SK-N-SH (cell line): Measurements from ENCODE around the gene SHROOM2. TPM values are rescaled to one million over a fixed set of nuclear protein-coding genes. Genes with fewer than 3 reads are reported as not detected.

ENCODE experiments used
- CTCF ChIA-PET: fragments of 300-600, 350-600 bp; formaldehyde crosslinking; extraction: SDS; loops from one replicate; lab custom pipeline; 2021; lab: Yijun Ruan, JAX
- POLR2A ChIA-PET: fragments of 350-600 bp; sonication (Branson Sonifier 250); formaldehyde crosslinking; extraction: SDS; loops from one replicate; lab custom pipeline; 2020; ENCODE audit warnings: antibody characterized with exemption, inconsistent platforms; lab: Yijun Ruan, JAX
- DNase-seq: peaks from one replicate; pipeline ENCODE4 v3.0.0; 2012
- H2AFZ ChIP-seq: fragments of 200-600 bp; sonication (generic); 2 replicates; pipeline ENCODE4 v1.8.1; 2016; ENCODE audit warnings: antibody characterized with exemption, mild to moderate bottlenecking, low read depth
- H3F3A ChIP-seq: fragments of 200-600 bp; sonication (generic); replicated peaks from 2 replicates; pipeline ENCODE3; 2016; ENCODE audit warnings: antibody characterized with exemption, mild to moderate bottlenecking; ENCODE audit not compliant: insufficient read depth
- H3K27ac ChIP-seq, 2 experiments: fragments of 200-500 bp in 1 of 2; fragments of 200-600 bp in 1 of 2; sonication (Bioruptor generic) in 1 of 2; sonication (generic), shearing (Covaris generic) in 1 of 2; 2 replicates each; pipeline versions ENCODE4 v1.5.1 to v1.6.1; 2014 to 2016; ENCODE audit warnings: low read depth in 2 of 2, inconsistent platforms in 1 of 2, low read length in 1 of 2, mild to moderate bottlenecking in 1 of 2, mixed read lengths in 1 of 2
- H3K27me3 ChIP-seq: fragments of 200-600 bp; sonication (generic), shearing (Covaris generic); 2 replicates; pipeline ENCODE4 v1.6.1; 2016; ENCODE audit warnings: mixed run types; ENCODE audit not compliant: insufficient read depth
- H3K36me3 ChIP-seq, 2 experiments: fragments of 200-500 bp in 1 of 2; fragments of 200-600 bp in 1 of 2; sonication (Bioruptor generic) in 1 of 2; sonication (generic) in 1 of 2; replicated peaks in 1 of 2; 2 replicates each; pipeline versions ENCODE3 to v1.5.1; 2014 to 2016; ENCODE audit warnings: low read length in 1 of 2, mild to moderate bottlenecking in 1 of 2; ENCODE audit not compliant: insufficient read depth in 2 of 2, control insufficient read depth in 1 of 2
- H3K4me1 ChIP-seq, 2 experiments: fragments of 200-500 bp in 1 of 2; fragments of 200-600 bp in 1 of 2; sonication (Bioruptor generic) in 1 of 2; sonication (generic), shearing (Covaris generic) in 1 of 2; 2 replicates each; pipeline versions ENCODE4 v1.5.1 to v1.6.1; 2014 to 2016; ENCODE audit warnings: low read depth in 1 of 2, low read length in 1 of 2, mixed run types in 1 of 2; ENCODE audit not compliant: insufficient read depth in 2 of 2, control insufficient read depth in 1 of 2
- H3K4me2 ChIP-seq: fragments of 200-600 bp; sonication (generic), shearing (Covaris generic); 2 replicates; pipeline ENCODE4 v1.6.1; 2017; ENCODE audit warnings: mixed run types
- H3K4me3 ChIP-seq, 2 experiments: fragments of 200-500 bp in 1 of 2; fragments of 200-600 bp in 1 of 2; sonication (Bioruptor generic) in 1 of 2; sonication (generic), shearing (Covaris generic) in 1 of 2; 2 replicates each; pipeline versions ENCODE4 v1.5.1 to v1.8.1; 2014 to 2016; ENCODE audit warnings: low read depth in 2 of 2, inconsistent platforms in 1 of 2, low read length in 1 of 2, mild to moderate bottlenecking in 1 of 2, mixed read lengths in 1 of 2, moderate library complexity in 1 of 2
- H3K79me2 ChIP-seq: fragments of 200-600 bp; sonication (generic); 2 replicates; pipeline ENCODE4 v1.8.1; 2017; ENCODE audit warnings: mild to moderate bottlenecking; ENCODE audit not compliant: insufficient read depth
- H3K9ac ChIP-seq: fragments of 200-600 bp; sonication (generic); 2 replicates; pipeline ENCODE4 v1.6.1; 2017; ENCODE audit warnings: mixed run types
- H3K9me2 ChIP-seq: fragments of 200-600 bp; sonication (generic); 2 replicates; pipeline ENCODE4 v1.6.1; 2017; ENCODE audit warnings: mixed run types
- H3K9me3 ChIP-seq: fragments of 200-600 bp; sonication (generic); 2 replicates; pipeline ENCODE4 v1.6.1; 2017; ENCODE audit warnings: mixed run types, mild to moderate bottlenecking, moderate library complexity
- H4K20me1 ChIP-seq: fragments of 200-600 bp; sonication (generic); 2 replicates; pipeline ENCODE4 v1.6.1; 2017; ENCODE audit warnings: mild to moderate bottlenecking, mixed run types; ENCODE audit not compliant: insufficient read depth
- CHD2 ChIP-seq: fragments of 150-350 bp; IDR thresholded peaks from 2 replicates; pipeline ENCODE4 v1.6.1; 2018; ENCODE audit warnings: low read length; ENCODE audit not compliant: partially characterized antibody
- FOXM1 ChIP-seq: IDR thresholded peaks from 2 replicates; pipeline ENCODE4 v1.4.0; 2012; ENCODE audit warnings: low read depth, mild to moderate bottlenecking
- GABPA ChIP-seq: IDR thresholded peaks from 2 replicates; pipeline ENCODE4 v1.4.0; 2012; ENCODE audit warnings: low read depth, mild to moderate bottlenecking
- GATA2 ChIP-seq: sonication (generic); formaldehyde crosslinking; IDR thresholded peaks from 2 replicates; pipeline ENCODE4 v1.5.0; 2020; ENCODE audit warnings: mild to moderate bottlenecking, missing genetic modification reagents
- JUND ChIP-seq: IDR thresholded peaks from 2 replicates; pipeline ENCODE4 v1.4.0; 2012
- MEF2A ChIP-seq: IDR thresholded peaks from 2 replicates; pipeline ENCODE4 v1.4.0; 2012; ENCODE audit warnings: low read depth, borderline replicate concordance
- NFIC ChIP-seq: IDR thresholded peaks from 2 replicates; pipeline ENCODE4 v1.4.0; 2012; ENCODE audit warnings: borderline replicate concordance
- NRF1 ChIP-seq: IDR thresholded peaks from 2 replicates; pipeline ENCODE4 v1.6.1; 2012; ENCODE audit warnings: low read depth, mild to moderate bottlenecking, low read length
- PBX3 ChIP-seq: IDR thresholded peaks from 2 replicates; pipeline ENCODE4; 2012
- POLR2AphosphoS5 ChIP-seq: IDR thresholded peaks from 2 replicates; pipeline ENCODE4 v1.6.1; 2012; ENCODE audit warnings: low read depth, low read length
- RCOR1 ChIP-seq: fragments of 150-350 bp; IDR thresholded peaks from 2 replicates; pipeline ENCODE4 v1.6.1; 2017; ENCODE audit warnings: antibody characterized with exemption, low read length
- REST ChIP-seq: IDR thresholded peaks from 2 replicates; pipeline ENCODE4 v1.6.1; 2012; ENCODE audit warnings: mild to moderate bottlenecking, low read depth, low read length, moderate library complexity
- RFX5 ChIP-seq: IDR thresholded peaks from 2 replicates; pipeline ENCODE4 v1.6.1; 2012; ENCODE audit warnings: mild to moderate bottlenecking, improper control_type of control experiment, low read length
- RXRA ChIP-seq: IDR thresholded peaks from 2 replicates; pipeline ENCODE4 v1.4.0; 2012; ENCODE audit warnings: low read depth, mild to moderate bottlenecking, borderline replicate concordance
- SIN3A ChIP-seq: IDR thresholded peaks from 2 replicates; pipeline ENCODE4 v1.6.1; 2012; ENCODE audit warnings: low read depth, mild to moderate bottlenecking, low read length, moderate library complexity, borderline replicate concordance
- SMC3 ChIP-seq: IDR thresholded peaks from 2 replicates; pipeline ENCODE4 v1.6.1; 2012; ENCODE audit warnings: low read depth, low read length, improper control_type of control experiment
- TEAD4 ChIP-seq: IDR thresholded peaks from 2 replicates; pipeline ENCODE4 v1.4.0; 2012; ENCODE audit warnings: mild to moderate bottlenecking, borderline replicate concordance; ENCODE audit not compliant: insufficient read depth
- ZBTB33 ChIP-seq: IDR thresholded peaks from 2 replicates; pipeline ENCODE4 v1.4.0; 2012; ENCODE audit warnings: low read depth, borderline replicate concordance
- WGBS: methylation state at CpG from one replicate; pipeline ENCODE4 v1.1.6; 2017; ENCODE audit warnings: low lambda C conversion rate; 5-methylcytosine and 5-hydroxymethylcytosine counted together
- polyA plus RNA-seq, 3 experiments: library from polyadenylated mRNA; depleted of rRNA; stranded (reverse); fragments of >200 nt; gene quantifications; 2 replicates each; pipeline ENCODE4 v1.2.3, GENCODE V29; 2012
- TF ChIP-seq, protein P1 (sequence below): fragments of 150-350 bp; IDR thresholded peaks from 2 replicates; pipeline ENCODE4 v1.6.1; 2017; ENCODE audit warnings: antibody characterized with exemption, low read length, low read depth, borderline replicate concordance
- TF ChIP-seq, protein P2 (sequence below): fragments of 200-600 bp; sonication (generic); IDR thresholded peaks from 2 replicates; pipeline ENCODE4 v1.6.1; 2017; ENCODE audit warnings: antibody characterized with exemption, mild to moderate bottlenecking, moderate library complexity

SHROOM2 gene
- polyA plus RNA-seq, 1 of the 3 experiments (the other 2 are of a cell fraction), result not detected

DNA sequence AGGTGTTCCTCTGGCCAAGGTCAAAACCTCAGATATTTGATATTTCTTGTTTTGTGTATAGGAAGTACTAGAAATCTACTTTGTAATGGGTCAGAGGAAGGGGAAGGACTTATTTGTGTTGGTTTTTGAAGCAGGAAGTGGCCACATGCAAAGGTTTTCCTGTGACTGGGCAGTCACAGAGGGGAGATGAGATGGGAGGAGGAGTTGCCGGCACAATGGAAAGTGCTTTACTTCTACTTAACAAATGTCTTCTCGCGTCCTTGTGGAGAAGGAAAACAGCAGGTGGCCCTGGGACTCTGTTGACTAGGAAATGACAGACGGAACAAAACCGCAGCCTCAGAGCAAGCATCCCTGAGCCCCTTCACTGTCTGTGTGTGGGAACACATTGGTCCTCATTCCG, 46.6 kb downstream of the SHROOM2 start (continued):
- TF ChIP-seq, protein P1, sequence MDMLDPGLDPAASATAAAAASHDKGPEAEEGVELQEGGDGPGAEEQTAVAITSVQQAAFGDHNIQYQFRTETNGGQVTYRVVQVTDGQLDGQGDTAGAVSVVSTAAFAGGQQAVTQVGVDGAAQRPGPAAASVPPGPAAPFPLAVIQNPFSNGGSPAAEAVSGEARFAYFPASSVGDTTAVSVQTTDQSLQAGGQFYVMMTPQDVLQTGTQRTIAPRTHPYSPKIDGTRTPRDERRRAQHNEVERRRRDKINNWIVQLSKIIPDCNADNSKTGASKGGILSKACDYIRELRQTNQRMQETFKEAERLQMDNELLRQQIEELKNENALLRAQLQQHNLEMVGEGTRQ, result no peak
- no peak for TF ChIP-seq JUND
- TF ChIP-seq RFX5, result no peak
- no peak for TF ChIP-seq NRF1
- no peak for TF ChIP-seq MEF2A
- no peak for TF ChIP-seq RCOR1
- no peak for TF ChIP-seq CHD2
- TF ChIP-seq FOXM1, result no peak
- no peak for TF ChIP-seq TEAD4

DNA sequence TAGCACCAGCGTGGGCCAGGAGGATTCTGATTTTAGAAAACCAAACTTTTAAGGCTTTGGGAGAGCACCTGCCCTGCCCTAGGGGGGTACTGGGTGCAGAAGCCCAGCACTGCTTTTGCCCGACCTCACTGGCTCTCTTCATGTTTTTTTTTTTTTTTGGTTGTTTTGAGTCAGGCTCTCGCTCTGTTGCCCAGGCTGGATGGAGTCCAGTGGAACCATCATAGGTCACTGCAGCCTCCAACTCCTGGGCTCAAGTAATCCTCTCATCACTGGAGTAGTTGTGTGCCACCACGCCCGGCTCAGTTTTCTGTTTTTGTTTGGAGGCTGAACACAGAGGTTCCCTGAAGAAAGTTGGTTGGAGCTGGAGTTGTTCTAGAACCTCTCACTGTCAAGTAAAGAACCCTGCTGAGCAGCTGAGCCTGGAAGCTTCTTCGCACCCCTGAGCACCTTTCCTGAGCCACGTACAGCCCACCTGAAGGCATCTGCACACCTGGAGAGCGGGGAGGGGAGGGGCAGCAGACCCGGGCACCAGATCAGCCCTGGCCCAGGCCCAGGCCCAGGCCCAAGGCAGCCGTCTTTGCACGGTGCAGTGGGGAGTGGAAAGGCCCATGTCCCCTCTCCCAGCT, 49.5 kb downstream of the SHROOM2 start:
- Histone ChIP-seq H3K27me3 (no peaks in the 10 kb centered on the region; the same call in 1 of the 2 replicates), H3K9ac (no peak overlapping the region), H3K36me3 (no peaks in the 10 kb centered on the region), H3K4me3 (no peak overlapping the region), H3K4me2 (no peak overlapping the region), H2AFZ (no peak overlapping the region), H4K20me1 (no peaks in the 10 kb centered on the region), H3K9me2 (no peaks in the 10 kb centered on the region), H3K79me2 (no peaks in the 10 kb centered on the region), H3K27ac (no peak overlapping the region), H3F3A (no peaks in the 10 kb centered on the region), H3K9me3 (no peaks in the 10 kb centered on the region), H3K4me1 (no peaks in the 10 kb centered on the region)
- 16% methylated on average over 6 of the region's 11 CpGs for WGBS
- CTCF ChIA-PET, result no interaction called here
- POLR2A ChIA-PET, result no interaction called here
- DNase-seq, result no peak
- TF ChIP-seq PBX3 (no peak), JUND (no peak), FOXM1 (no peak), NFIC (no peak), GATA2 (CRISPR knock-in tag) (no peak), GABPA (no peak), ZBTB33 (no peak), SMC3 (no peak), TEAD4 (no peak), REST (no peak), RXRA (no peak), RFX5 (no peak), NRF1 (no peak), SIN3A (no peak), POLR2AphosphoS5 (no peak), CHD2 (no peak)
- TF ChIP-seq, protein P1, result no peak
- TF ChIP-seq, protein P2, sequence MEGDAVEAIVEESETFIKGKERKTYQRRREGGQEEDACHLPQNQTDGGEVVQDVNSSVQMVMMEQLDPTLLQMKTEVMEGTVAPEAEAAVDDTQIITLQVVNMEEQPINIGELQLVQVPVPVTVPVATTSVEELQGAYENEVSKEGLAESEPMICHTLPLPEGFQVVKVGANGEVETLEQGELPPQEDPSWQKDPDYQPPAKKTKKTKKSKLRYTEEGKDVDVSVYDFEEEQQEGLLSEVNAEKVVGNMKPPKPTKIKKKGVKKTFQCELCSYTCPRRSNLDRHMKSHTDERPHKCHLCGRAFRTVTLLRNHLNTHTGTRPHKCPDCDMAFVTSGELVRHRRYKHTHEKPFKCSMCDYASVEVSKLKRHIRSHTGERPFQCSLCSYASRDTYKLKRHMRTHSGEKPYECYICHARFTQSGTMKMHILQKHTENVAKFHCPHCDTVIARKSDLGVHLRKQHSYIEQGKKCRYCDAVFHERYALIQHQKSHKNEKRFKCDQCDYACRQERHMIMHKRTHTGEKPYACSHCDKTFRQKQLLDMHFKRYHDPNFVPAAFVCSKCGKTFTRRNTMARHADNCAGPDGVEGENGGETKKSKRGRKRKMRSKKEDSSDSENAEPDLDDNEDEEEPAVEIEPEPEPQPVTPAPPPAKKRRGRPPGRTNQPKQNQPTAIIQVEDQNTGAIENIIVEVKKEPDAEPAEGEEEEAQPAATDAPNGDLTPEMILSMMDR, result no peak
